HG03025 (cell line): Measurements from ENCODE around the gene SCD.
"Not testable (repeated sequence)": the region's sequence is repeated elsewhere in the genome, so short reads cannot be mapped to it uniquely, and the experiment has no call there.

ENCODE experiments used
- ATAC-seq: cut with Tn5 transposase; IDR thresholded peaks from one replicate; pipeline ENCODE4 v1.9.1; 2021; ENCODE audit warnings: mild to moderate bottlenecking, moderate library complexity; ENCODE audit not compliant: unreplicated experiment, low FRiP score

SCD gene

GRCh38 chr10:100346765-100347567 is at the start of gene SCD:
SCD (plus strand) TSS chr10:100347233; CDS start chr10:100347505, 272 bp downstream.
- ATAC-seq, result peak; percentile 93

- no peak for ATAC-seq
Measured at GRCh38 chr10:100297242-100297641, 49.8 kb upstream of the SCD start.

DNA sequence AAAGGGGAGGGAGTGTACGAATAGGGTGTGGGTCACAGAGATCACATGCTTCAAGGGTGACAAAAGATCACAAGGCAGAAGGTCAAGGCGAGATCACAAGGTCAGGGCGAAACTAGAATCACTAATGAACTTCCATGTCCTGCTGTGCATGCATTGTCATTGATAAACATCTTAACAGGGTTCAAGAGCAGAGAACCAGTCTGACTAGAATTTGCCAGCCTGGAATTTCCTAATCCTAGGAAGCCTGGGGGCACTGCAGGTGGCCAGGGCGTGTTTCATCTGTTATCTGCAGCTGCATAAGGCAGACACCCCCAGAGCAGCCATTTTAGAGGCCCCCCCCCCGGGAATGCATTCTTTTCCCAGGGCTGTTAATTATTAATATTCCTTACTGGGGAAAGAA is 45.9 kb upstream of the SCD start:
- not testable (repeated sequence) for ATAC-seq

DNA sequence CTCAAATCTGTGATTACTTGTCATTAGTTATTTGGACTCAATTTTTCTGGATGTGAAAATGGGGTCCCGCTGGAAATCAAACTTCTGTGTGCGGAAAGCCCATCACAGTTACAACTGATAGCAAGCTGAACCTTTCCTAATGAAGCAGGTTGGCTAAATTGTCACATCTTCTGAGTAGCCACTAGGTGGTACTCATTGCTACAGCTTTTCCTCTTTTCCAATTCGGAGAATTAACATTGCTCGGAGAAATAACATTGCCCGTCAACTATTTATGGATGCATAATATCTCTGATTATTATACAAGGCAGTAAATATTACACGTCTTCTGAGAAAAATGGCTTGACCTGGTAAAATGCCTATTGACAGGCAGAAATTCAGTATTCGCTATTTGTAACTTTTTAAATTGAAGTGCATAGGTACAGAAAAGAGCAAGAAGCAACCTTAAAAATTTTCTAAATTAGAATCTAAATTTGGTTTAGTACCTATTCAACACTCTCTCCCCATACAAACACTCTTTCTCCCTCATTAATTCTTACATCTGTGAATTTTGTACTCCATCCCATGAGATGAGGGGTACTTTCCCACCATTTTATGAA is 43.2 kb upstream of the SCD start:
- ATAC-seq, result no peak

DNA sequence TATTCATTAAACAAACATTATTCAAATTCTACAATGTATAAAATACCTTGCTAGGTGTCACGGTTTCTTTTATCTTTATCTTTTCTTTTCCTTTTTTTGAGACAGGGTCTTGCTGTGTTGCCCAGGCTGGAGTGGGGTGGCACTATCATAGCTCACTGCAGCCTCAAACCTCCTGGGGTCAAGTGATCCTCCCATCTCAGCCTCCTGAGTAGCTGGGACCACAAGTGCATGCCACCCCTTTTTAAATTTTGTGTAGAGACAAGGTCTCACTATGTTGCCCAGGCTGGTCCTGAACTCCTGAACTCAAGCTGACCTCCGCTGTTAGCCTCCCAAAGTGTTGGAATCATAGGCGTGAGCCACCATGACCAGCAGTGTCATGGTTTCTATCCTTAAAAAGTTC is 42.6 kb upstream of the SCD start:
- no peak for ATAC-seq

DNA sequence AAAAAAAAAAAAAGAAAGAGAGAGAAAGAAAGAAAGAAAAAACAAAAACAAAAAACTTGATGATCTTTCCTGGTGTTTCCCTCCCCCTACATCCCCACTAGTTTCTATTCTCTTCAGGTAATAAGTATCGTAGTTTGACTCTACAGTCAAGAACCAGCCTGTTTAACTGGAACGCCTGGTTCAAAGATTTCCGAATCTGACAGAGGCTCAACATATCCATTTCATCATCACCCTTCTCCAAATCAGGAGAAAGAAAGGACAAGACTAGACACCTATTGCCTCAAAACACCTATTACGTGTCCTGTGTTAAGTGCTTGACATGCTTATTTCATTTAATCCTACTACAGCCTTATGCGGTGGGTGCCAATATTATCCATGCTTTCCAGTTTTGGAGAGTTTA is 40.2 kb upstream of the SCD start:
- no peak for ATAC-seq

- ATAC-seq, result no peak
Measured at GRCh38 chr10:100307684-100308083, 39.3 kb upstream of the SCD start.

DNA sequence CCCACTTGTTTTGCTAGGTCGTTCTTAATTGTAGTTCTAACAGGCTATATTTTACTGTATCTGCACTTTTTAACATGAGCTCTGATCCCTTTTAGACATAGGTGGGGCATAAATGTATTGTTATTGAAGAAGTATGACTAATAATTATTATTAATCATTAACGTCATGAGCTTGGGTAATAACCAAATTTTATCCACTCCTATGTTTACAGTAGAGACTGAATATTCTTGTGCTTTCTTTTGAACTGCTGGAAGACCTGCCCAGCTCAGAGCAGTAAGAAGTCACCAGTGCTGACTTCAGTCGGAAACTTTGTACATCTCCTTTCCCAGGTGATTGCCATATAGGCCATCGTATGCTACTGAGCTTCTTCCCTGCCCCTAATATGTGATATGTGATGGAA is 35.7 kb upstream of the SCD start:
- no peak for ATAC-seq

GRCh38 chr10:100315615-100316014 is 31.4 kb upstream of the SCD start:
- no peak for ATAC-seq

DNA sequence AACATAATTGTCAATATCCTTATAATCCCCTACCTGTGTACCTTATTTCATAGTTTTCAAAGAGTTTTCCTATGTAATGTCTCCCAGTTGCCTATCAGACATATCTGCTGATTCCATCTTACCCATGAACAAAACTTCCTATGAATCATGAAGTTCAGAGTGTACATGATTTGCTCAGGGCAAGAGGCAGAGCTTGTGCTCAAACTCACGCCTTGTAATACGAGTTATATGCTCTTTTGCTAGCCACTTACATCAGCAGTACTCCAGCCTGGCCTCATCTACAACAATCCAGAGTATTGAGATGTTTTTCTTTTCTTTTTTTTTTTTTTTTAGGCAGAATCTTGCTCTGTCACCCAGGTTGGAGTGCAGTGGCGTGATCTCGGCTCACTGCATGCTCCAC is 28.8 kb upstream of the SCD start:
- no peak for ATAC-seq

DNA sequence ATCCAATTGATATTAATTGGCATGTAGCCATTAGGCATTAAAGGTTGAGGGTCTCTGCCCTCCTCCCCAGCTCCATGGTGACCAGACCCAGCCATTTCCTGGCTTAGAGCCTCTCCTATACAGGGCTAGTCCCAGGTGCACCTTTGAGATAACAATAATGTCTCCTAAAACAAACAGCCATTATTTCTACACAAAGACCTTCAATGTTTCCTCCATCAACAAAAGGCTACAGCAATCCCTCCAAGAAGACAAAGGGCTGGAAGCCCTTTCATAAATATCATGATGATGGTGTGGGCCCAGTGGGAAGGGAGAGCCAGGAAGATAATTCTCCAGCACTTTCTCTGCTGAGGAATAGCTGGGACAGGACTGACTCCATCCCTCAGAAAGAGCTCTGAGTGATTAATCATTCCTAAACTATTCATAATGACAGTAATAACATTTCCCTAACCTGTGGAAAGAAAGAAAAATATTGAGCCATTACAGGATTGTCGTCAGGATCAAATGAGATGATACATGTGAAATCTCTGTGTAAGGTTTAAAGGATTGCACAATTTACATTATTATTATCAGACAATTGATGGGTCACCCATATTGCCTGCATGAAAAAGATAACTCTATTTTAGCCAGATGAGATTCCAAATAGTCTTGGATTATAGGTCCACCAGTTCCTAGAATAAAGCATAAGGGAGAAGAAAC is 27.2 kb upstream of the SCD start:
- ATAC-seq, result no peak

DNA sequence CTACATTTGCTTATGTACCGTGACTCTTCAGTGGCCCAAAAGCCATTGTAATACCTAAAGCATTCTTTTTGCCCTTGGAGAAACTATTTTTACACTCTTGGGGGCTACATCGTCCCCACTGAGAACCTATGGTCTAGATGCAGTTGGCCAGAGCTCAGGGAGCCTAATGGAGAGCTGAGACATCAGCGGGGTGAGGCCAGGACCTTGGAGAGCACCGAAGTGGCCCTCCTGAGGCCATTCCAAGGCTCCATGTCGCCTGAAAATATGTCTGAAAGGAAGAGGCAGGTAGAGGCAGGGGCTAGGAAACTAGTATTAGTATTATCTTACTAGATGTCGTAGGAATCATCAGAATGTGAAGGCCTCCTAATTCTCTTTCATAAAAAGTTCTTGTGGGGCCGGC is 21.9 kb upstream of the SCD start:
- ATAC-seq, result no peak

GRCh38 chr10:100327007-100327717 is 19.9 kb upstream of the SCD start:
- peak; percentile 97 for ATAC-seq

DNA sequence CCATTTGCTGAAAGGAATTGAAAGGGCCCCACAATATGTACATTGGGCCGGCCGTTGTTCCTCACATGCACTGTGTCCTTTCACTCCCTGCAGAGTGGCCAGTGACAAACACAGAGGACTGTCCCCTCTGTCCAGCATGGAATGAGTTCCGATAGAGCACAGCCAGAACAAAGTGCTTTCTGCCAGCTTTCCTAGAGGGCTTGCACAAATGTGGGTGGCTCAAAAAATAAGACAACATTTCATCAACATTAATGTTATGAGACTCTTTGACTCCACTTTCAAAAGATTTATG is 19.4 kb upstream of the SCD start:
- ATAC-seq, result no peak

GRCh38 chr10:100328198-100328597 is 18.8 kb upstream of the SCD start:
- ATAC-seq, result no peak

DNA sequence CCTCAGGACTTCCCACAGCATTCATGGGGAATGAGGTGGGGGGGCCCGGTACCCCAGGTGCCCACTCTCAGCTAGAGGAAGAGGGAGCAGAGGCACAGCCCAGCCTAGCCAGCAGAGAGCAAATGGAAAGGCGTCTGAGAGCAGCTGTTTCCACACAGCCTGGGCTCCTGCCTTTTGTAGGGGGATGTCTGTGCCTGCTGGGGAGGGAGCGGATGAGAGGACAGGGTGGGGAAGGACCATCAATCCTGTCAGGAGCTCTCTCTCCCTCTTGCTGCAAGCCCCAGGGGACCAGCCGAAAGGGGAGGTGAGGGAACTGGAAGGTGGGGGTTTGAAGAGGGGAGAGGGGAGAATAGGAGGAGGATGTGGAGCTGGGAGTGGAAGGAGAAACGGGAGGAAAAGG is 17.0 kb upstream of the SCD start, which contains the start of gene PKD2L1:
Gene PKD2L1 (minus strand): TSS at position 150 of the 400 bp plus-strand sequence. CDS start 125 bp downstream, at position 25.
- no peak for ATAC-seq

GRCh38 chr10:100333106-100333505 is 13.9 kb upstream of the SCD start:
- ATAC-seq, result no peak

GRCh38 chr10:100333661-100334440 is 13.2 kb upstream of the SCD start:
- ATAC-seq, result no peak

GRCh38 chr10:100334762-100335161 is 12.3 kb upstream of the SCD start:
- ATAC-seq, result no peak

GRCh38 chr10:100338434-100339036 is 8.5 kb upstream of the SCD start:
- no peak for ATAC-seq
